ENCODE measurements around the gene DUSP8. TPM values are rescaled to one million over a fixed set of nuclear protein-coding genes. Genes with fewer than 3 reads are reported as not detected.

DUSP8 gene
- total RNA-seq, 1 donor from 2014 or later = 1.2 TPM

- DNase-seq (ENCODE audit: low spot score) = no peak
- Mint-ChIP-seq H3K27ac (no peak overlapping the region), H3K36me3 (ENCODE audit: low read depth) (no peaks in the 10 kb centered on the region), H3K9me3 (no peaks in the 10 kb centered on the region), H3K4me1 (ENCODE audit: low read depth) (no peaks in the 10 kb centered on the region), H3K4me3 (ENCODE audit: low read depth) (no peak overlapping the region), H3K27me3 (ENCODE audit: low read depth) (peaks cover 36% of the 10 kb centered on the region)
- intact Hi-C loops (cut with micrococcal nuclease) = loop anchor here (2.0 kb wide), 1 partner anchor 25 kb away; no protein-coding TSS in a partner anchor
Measured at GRCh38 chr11:1549338-1550330, 22.4 kb downstream of the DUSP8 start.

DNA sequence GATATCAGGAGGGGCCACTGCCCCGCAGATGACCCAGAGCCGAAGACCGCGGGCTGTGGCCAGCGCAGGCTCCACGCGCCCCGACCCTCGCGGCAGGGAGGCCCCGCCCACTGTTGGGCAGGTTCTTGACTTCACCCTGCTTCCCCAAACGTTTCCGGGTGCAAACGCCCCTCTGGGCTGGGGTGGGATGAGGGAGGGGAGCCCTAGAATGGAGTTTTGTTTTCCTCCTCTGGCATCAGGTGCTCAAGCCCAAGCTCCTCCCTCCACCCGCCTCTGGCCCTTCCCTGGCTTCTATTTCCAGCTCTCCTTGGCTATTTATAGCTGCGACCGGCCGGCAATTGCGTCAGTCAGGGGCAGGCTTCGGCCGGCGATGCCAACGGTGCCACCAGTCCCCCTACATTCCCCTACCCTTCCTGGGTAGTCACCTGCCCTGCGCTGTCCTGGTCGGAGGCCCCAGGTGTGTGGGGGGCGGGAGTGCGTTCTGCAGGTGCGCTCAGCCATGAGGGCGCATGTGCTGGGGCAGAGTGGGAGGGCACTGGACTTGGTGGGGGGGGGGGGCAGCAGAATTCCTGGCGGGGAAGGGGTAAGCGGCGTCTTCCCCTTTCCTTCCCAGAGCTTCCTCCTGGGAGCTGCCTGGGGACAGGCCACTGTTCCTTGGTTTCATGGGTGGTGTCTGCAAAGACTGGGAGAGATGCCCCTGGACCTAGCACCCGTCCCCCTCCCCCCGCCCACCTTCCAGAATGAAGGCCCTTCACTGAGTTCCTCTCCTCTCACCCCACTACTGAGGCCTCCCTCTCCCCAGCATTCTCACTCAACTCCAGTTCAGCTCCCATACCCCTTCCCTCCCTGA lies 23.6 kb downstream of the DUSP8 start:
- no peaks in the 10 kb centered on the region for H3K36me3 Mint-ChIP-seq (ENCODE audit: low read depth)
- DNase-seq (ENCODE audit: low spot score) = no peak
- intact Hi-C loops (cut with micrococcal nuclease) = loop anchor here (2.0 kb wide), 1 partner anchor 26 kb away; no protein-coding TSS in a partner anchor

DNA sequence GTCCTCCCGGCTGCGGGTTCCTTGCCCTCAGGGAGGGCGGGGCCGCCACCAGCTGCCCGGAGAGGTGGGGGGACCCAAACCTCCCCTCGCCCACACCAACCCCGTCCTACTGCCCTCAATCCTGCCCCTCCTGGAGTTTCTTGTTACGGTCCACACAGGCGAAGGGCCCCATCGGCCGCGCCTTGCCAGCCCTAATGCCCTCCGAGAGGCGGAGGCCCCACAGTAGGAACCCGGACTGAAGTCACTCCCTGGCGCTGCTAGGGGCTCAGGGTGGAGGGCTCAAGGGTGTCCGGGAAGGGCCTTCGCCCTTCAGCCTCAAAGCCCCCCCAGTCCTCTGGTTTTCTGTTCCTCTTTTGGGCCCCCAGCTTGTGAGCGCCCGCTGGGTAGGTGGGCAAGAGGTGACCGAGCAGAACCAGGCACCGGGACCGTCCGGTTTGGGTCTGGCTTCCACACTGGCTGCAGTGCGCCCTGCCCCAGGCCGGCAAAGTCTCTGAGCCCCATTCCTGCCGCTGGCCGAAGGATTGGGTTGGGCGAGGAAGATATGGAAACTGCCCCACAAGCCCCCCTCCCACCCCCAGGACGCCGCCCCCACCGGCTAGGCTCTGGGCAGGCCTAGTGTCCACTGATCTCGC lies 24.5 kb downstream of the DUSP8 start:
- Mint-ChIP-seq H3K27me3 (ENCODE audit: low read depth) (peaks cover 36% of the 10 kb centered on the region), H3K36me3 (ENCODE audit: low read depth) (no peaks in the 10 kb centered on the region), H3K27ac (no peak overlapping the region), H3K9me3 (no peaks in the 10 kb centered on the region), H3K4me3 (ENCODE audit: low read depth) (no peak overlapping the region), H3K4me1 (ENCODE audit: low read depth) (no peaks in the 10 kb centered on the region)
- DNase-seq (ENCODE audit: low spot score) = no peak
- intact Hi-C loops (cut with micrococcal nuclease) = loop anchor here (2.0 kb wide), 1 partner anchor 27 kb away; no protein-coding TSS in a partner anchor

More for the DNA sequence above, 23.6 kb downstream of the DUSP8 start:
- Mint-ChIP-seq H3K4me1 (ENCODE audit: low read depth) (no peaks in the 10 kb centered on the region), H3K27me3 (ENCODE audit: low read depth) (peaks cover 36% of the 10 kb centered on the region), H3K27ac (no peak overlapping the region), H3K4me3 (ENCODE audit: low read depth) (no peak overlapping the region), H3K9me3 (no peaks in the 10 kb centered on the region)

GRCh38 chr11:1546536-1547466 lies 25.3 kb downstream of the DUSP8 start:
- DNase-seq (ENCODE audit: low spot score) = no peak
- H3K27me3 Mint-ChIP-seq (ENCODE audit: low read depth) = peaks cover 36% of the 10 kb centered on the region
- intact Hi-C loops (cut with micrococcal nuclease) = no loop called here
- H3K4me1 Mint-ChIP-seq (ENCODE audit: low read depth) = no peaks in the 10 kb centered on the region
- H3K9me3 Mint-ChIP-seq = no peaks in the 10 kb centered on the region
- H3K27ac Mint-ChIP-seq = no peak overlapping the region
- H3K4me3 Mint-ChIP-seq (ENCODE audit: low read depth) = no peak overlapping the region
- no peaks in the 10 kb centered on the region for H3K36me3 Mint-ChIP-seq (ENCODE audit: low read depth)

DNA sequence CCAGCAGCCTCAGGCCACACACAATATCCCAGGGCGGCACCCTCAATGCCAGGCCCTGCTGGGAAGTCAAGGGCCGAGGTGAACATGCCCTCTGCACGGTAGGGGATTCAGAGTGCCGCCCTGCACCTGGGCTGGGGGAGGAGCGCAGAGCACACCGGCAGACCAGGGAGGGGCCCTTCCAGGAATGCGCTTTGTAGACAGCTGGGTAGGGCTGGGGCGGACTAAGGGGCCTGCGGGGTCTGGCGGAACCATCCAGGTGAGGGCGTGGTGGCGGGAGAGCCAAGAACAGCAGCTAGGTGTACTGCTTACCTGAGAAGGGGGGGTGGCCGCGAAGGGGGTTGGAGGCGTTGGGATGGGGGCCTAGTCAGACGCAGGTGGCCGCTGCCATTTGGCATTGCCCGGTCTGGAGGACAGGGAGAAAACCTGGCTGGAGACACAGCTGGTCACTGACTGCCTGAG lies 26.0 kb downstream of the DUSP8 start:
- Mint-ChIP-seq H3K4me3 (ENCODE audit: low read depth) (peak overlapping the region; percentile 30), H3K36me3 (ENCODE audit: low read depth) (no peaks in the 10 kb centered on the region), H3K27ac (no peak overlapping the region), H3K4me1 (ENCODE audit: low read depth) (no peaks in the 10 kb centered on the region), H3K27me3 (ENCODE audit: low read depth) (peaks cover 36% of the 10 kb centered on the region), H3K9me3 (no peaks in the 10 kb centered on the region)
- intact Hi-C loops (cut with micrococcal nuclease) = no loop called here
- no peak for DNase-seq (ENCODE audit: low spot score)

GRCh38 chr11:1545432-1545831 lies 26.6 kb downstream of the DUSP8 start:
- Mint-ChIP-seq H3K4me3 (ENCODE audit: low read depth) (no peak overlapping the region), H3K4me1 (ENCODE audit: low read depth) (no peaks in the 10 kb centered on the region), H3K27ac (no peak overlapping the region), H3K36me3 (ENCODE audit: low read depth) (no peaks in the 10 kb centered on the region), H3K9me3 (no peaks in the 10 kb centered on the region), H3K27me3 (ENCODE audit: low read depth) (peaks cover 36% of the 10 kb centered on the region)
- no peak for DNase-seq (ENCODE audit: low spot score)
- intact Hi-C loops (cut with micrococcal nuclease) = no loop called here

- no peaks in the 10 kb centered on the region for H3K9me3 Mint-ChIP-seq
- H3K27me3 Mint-ChIP-seq (ENCODE audit: low read depth) = peaks cover 27% of the 10 kb centered on the region
- H3K4me1 Mint-ChIP-seq (ENCODE audit: low read depth) = no peaks in the 10 kb centered on the region
- H3K27ac Mint-ChIP-seq = no peak overlapping the region
- no peak for DNase-seq (ENCODE audit: low spot score)
- intact Hi-C loops (cut with micrococcal nuclease) = no loop called here
- H3K36me3 Mint-ChIP-seq (ENCODE audit: low read depth) = no peaks in the 10 kb centered on the region
- no peak overlapping the region for H3K4me3 Mint-ChIP-seq (ENCODE audit: low read depth)
Measured at GRCh38 chr11:1544536-1544935, 27.5 kb downstream of the DUSP8 start.

- H3K27me3 Mint-ChIP-seq (ENCODE audit: low read depth) = peaks cover 20% of the 10 kb centered on the region
- no peaks in the 10 kb centered on the region for H3K9me3 Mint-ChIP-seq
- no peaks in the 10 kb centered on the region for H3K4me1 Mint-ChIP-seq (ENCODE audit: low read depth)
- intact Hi-C loops (cut with micrococcal nuclease) = no loop called here
- no peaks in the 10 kb centered on the region for H3K36me3 Mint-ChIP-seq (ENCODE audit: low read depth)
- no peak overlapping the region for H3K27ac Mint-ChIP-seq
- no peak for DNase-seq (ENCODE audit: low spot score)
- H3K4me3 Mint-ChIP-seq (ENCODE audit: low read depth) = no peak overlapping the region
Measured at GRCh38 chr11:1543606-1544263, 28.3 kb downstream of the DUSP8 start.

- no peaks in the 10 kb centered on the region for H3K4me1 Mint-ChIP-seq (ENCODE audit: low read depth)
- no peak for DNase-seq (ENCODE audit: low spot score)
- H3K27me3 Mint-ChIP-seq (ENCODE audit: low read depth) = peaks cover 15% of the 10 kb centered on the region
- H3K4me3 Mint-ChIP-seq (ENCODE audit: low read depth) = no peak overlapping the region
- no peaks in the 10 kb centered on the region for H3K9me3 Mint-ChIP-seq
- no peaks in the 10 kb centered on the region for H3K36me3 Mint-ChIP-seq (ENCODE audit: low read depth)
- no peak overlapping the region for H3K27ac Mint-ChIP-seq
- intact Hi-C loops (cut with micrococcal nuclease) = no loop called here
Measured at GRCh38 chr11:1542267-1542666, 29.8 kb downstream of the DUSP8 start.

DNA sequence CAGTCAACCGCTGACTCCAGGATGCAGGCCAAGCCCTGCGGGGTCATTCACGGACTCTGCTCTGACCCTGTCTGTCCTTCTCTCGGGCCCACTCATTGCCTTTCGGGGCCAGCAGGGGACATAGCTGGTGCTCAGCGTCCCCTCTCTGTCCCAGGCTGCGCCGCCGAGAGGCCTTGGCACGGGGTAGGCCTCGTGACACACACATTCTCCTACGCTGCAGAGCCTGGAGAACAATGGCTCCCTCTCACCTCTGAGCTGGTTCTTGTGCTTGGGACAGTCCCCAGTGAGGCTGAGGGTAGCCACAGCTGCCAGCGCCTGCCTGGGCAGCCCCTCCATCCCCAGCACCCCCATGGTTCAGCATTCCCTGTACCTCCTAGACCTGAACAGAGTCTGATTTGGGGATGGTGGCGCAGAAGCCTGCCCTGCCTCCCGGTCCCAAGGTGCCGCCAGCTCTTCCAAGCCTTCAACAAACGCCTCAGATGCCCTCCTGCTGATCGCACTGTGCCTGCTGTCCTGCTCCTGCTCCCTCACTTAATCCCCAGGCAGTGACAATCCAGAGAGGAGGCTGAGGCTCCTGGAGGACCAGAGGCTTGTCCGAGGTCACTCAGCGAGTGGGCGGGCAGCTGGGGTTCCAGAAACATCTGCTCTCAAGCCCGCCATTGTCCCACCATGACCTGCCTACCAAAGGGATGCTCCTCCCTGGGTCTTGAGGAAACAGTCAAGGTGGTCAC lies 30.4 kb downstream of the DUSP8 start:
- Mint-ChIP-seq H3K9me3 (no peaks in the 10 kb centered on the region), H3K4me1 (ENCODE audit: low read depth) (no peaks in the 10 kb centered on the region), H3K27me3 (ENCODE audit: low read depth) (peaks cover 15% of the 10 kb centered on the region), H3K4me3 (ENCODE audit: low read depth) (no peak overlapping the region), H3K27ac (no peak overlapping the region), H3K36me3 (ENCODE audit: low read depth) (no peaks in the 10 kb centered on the region)
- intact Hi-C loops (cut with micrococcal nuclease) = no loop called here
- no peak for DNase-seq (ENCODE audit: low spot score)

- Mint-ChIP-seq H3K36me3 (ENCODE audit: low read depth) (peaks cover 3% of the 10 kb centered on the region), H3K27me3 (ENCODE audit: low read depth) (peaks cover 3% of the 10 kb centered on the region), H3K4me3 (ENCODE audit: low read depth) (no peak overlapping the region), H3K4me1 (ENCODE audit: low read depth) (peaks cover 1% of the 10 kb centered on the region), H3K27ac (no peak overlapping the region), H3K9me3 (no peaks in the 10 kb centered on the region)
- intact Hi-C loops (cut with micrococcal nuclease) = no loop called here
- DNase-seq (ENCODE audit: low spot score) = no peak
Measured at GRCh38 chr11:1540074-1540473, 32.0 kb downstream of the DUSP8 start.

Data from activated T-helper 2 cell treated with anti-CD3 and anti-CD28 coated beads, Interferon-gamma antibody, Interleukin-2, Interleukin-4, amounts not matched to agents 10 μg/mL and 5 μg/mL and 100 μg/mL, durations not matched to agents 14 hours and 24 hours and 36 hours (primary cell).